PFSK-1 (cell line): ENCODE data around the gene SCYGR8. TPM values are rescaled to one million over a fixed set of nuclear protein-coding genes. Genes with fewer than 3 reads are reported as not detected.

Source experiments
- FOXP2 ChIP-seq: optimal IDR thresholded peaks from 2 replicates; pipeline ENCODE3; 2011; ENCODE audit warnings: borderline replicate concordance, control low read depth, inconsistent platforms; ENCODE audit not compliant: insufficient read depth; ENCODE audit errors: extremely low read length, extremely low read depth
- POLR2AphosphoS5 ChIP-seq: IDR thresholded peaks from 2 replicates; pipeline ENCODE4 v1.6.1; 2012; ENCODE audit warnings: low read depth, mild to moderate bottlenecking, control low read depth, low read length, moderate library complexity
- REST ChIP-seq, 2 experiments: IDR thresholded peaks; 2 replicates each; pipeline versions ENCODE4 v1.6.1 to v1.8.0; 2011 to 2012; ENCODE audit warnings: low read depth in 2 of 2, low read length in 2 of 2, control low read depth in 1 of 2, inconsistent platforms in 1 of 2, mild to moderate bottlenecking in 1 of 2, moderate library complexity in 1 of 2; ENCODE audit not compliant: insufficient read depth in 1 of 2
- SIN3A ChIP-seq: IDR thresholded peaks from 2 replicates; pipeline ENCODE4 v1.6.1; 2012; ENCODE audit warnings: mild to moderate bottlenecking, low read length, moderate library complexity, borderline replicate concordance; ENCODE audit not compliant: insufficient read depth
- TAF1 ChIP-seq: IDR thresholded peaks from 2 replicates; pipeline ENCODE4 v1.6.1; 2012; ENCODE audit warnings: low read length, control low read depth, borderline replicate concordance; ENCODE audit not compliant: insufficient read depth
- polyA plus RNA-seq: library from polyadenylated mRNA; unstranded; fragments of >200 nt; gene quantifications from one replicate; pipeline ENCODE4 v1.2.1, GENCODE V29; 2012; ENCODE audit warnings: low read depth, missing spikeins; ENCODE audit not compliant: insufficient read length

The SCYGR8 gene
- polyA plus RNA-seq, result not detected

- no peak for TF ChIP-seq REST (IDR thresholded peaks at IDR 0.05; ENCODE audit: insufficient read depth in 1 of 2, low read depth in 2 of 2, low read length in 2 of 2)
- TF ChIP-seq POLR2AphosphoS5, result no peak
- TF ChIP-seq SIN3A, result no peak
- no peak for TF ChIP-seq FOXP2
- TF ChIP-seq TAF1, result no peak
Measured at GRCh38 chr2:227745594-227745993, at the start of gene SCYGR8. Gene SCYGR8, plus strand, starts transcription at chr2:227745894. Its CDS starts 0 bp downstream, at chr2:227745894.

- TF ChIP-seq REST (IDR thresholded peaks at IDR 0.05; ENCODE audit: insufficient read depth in 1 of 2, low read depth in 2 of 2, low read length in 2 of 2) (no peak), POLR2AphosphoS5 (no peak), SIN3A (no peak), FOXP2 (no peak), TAF1 (no peak)
Measured at GRCh38 chr2:227696990-227697679, 48.6 kb upstream of the SCYGR8 start.

GRCh38 chr2:227701556-227701955 lies 44.1 kb upstream of the SCYGR8 start:
- TF ChIP-seq SIN3A, result no peak

- no peak for TF ChIP-seq POLR2AphosphoS5
- no peak for TF ChIP-seq TAF1
- no peak for TF ChIP-seq SIN3A
- TF ChIP-seq REST (IDR thresholded peaks at IDR 0.05; ENCODE audit: insufficient read depth in 1 of 2, low read depth in 2 of 2, low read length in 2 of 2), result no peak
- no peak for TF ChIP-seq FOXP2
Measured at GRCh38 chr2:227703280-227703732, 42.4 kb upstream of the SCYGR8 start.

GRCh38 chr2:227703961-227704360 lies 41.7 kb upstream of the SCYGR8 start:
- TF ChIP-seq POLR2AphosphoS5 (no peak), REST (IDR thresholded peaks at IDR 0.05; ENCODE audit: insufficient read depth in 1 of 2, low read depth in 2 of 2, low read length in 2 of 2) (no peak), FOXP2 (no peak), SIN3A (no peak), TAF1 (no peak)
